ENCODE measurements around the gene ICAM1.

Gene ICAM1

DNA sequence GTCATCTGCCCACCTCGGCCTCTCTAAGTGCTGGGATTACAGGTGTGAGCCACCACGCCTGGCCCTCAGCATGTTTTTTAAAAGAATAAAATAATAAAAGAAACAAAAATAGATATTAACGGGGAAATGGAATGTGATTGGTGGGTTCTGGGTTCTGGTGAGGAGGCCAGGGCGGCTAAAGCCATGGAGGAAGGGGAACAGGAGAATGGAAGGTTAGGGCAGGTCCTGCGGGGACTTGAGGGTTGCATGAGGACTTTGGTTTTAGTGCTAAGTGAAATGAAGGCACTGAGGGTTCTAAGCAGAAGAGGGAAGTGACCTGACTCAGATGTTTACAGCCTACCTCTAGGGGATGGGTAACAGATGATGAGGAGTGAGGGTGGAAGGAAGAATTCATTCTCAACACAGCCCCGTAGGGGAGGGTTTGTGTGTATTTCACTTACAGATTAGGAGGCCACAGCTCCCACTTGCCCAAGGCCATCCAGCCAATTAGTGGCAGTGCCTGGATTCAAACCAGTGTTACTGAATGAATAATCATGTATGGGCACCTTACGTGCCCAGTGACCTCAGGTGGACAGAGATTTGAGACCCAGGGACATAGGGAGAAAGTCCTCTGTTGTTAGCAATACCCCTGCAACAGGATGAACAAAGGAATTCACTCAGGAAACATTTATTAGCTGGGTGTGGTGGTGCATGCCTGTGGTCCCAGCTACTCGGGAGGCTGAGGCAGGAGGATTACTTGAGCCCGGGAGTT, 25.6 kb upstream of the ICAM1 start:
- H3K27me3 ChIP-seq (ENCODE audit: insufficient read depth, low read length) = no peaks in the 10 kb centered on the region
- H3K9me3 ChIP-seq (ENCODE audit: insufficient read depth, low read depth, low read length) = no peaks in the 10 kb centered on the region
- no peaks in the 10 kb centered on the region for H3K4me1 ChIP-seq (ENCODE audit: insufficient read depth, low read length)
- 89% methylated on average over 8 of the region's 9 CpGs for WGBS
- no peak overlapping the region for H3K4me3 ChIP-seq (ENCODE audit: low read length)
- H3K27ac ChIP-seq (ENCODE audit: low read depth, low read length) = no peak overlapping the region
- no peaks in the 10 kb centered on the region for H3K36me3 ChIP-seq (ENCODE audit: insufficient read depth, low read length)
- H3K9ac ChIP-seq (ENCODE audit: low read depth, low read length) = no peak overlapping the region

- H3K4me1 ChIP-seq (ENCODE audit: insufficient read depth, low read length) = no peaks in the 10 kb centered on the region
Observed at GRCh38 chr19:10246511-10246910, 24.4 kb upstream of the ICAM1 start.

DNA sequence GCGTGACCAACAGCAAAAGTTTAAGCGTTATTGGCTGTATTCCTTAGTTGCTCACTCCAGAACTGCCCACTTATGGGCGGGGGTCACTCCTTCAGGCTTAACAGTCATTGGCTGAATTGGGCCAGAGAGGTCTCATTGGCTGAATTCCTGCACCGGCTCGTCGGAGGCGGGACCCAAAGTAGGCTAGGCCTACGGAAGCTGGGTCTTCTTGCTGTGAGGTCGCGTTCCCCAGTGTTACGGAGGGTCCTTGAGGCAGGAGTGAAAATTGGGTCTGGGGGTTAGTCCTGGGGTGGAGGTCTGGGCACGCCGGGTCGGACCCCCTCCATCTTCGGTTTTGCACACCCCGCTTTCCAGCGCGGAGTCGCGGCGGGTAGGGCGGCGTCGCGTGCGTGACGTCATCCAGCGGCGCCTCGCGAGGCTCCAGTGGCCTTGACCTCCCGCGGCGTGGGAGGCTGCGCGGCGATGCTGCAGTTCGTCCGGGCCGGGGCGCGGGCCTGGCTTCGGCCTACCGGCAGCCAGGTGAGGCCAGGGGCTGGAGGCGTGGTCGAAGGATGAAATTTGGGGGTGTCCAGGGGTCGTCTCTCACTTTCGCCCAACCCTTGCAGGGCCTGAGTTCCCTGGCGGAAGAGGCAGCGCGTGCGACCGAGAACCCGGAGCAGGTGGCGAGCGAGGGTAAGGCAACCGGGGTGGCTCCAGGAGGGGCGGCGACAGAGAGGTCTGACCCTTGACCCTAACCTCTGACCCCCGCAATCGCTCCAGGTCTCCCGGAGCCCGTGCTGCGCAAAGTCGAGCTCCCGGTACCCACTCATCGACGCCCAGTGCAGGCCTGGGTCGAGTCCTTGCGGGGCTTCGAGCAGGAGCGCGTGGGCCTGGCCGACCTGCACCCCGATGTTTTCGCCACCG, 18.9 kb upstream of the ICAM1 start, which contains the start of gene MRPL4:
MRPL4 (plus strand) TSS at position 423 of the 903 bp plus-strand sequence; CDS start at position 463, 40 bp downstream.
- peaks cover 32% of the 10 kb centered on the region for H3K36me3 ChIP-seq (ENCODE audit: insufficient read depth, low read length)
- peak within 1 kb of the TSS; percentile 79 for H3K9ac ChIP-seq (ENCODE audit: low read depth, low read length)
- whole genome bisulfite sequencing = under 1% methylated on average over 77 of the region's 77 CpGs
- H3K4me1 ChIP-seq (ENCODE audit: insufficient read depth, low read length) = peaks cover 5% of the 10 kb centered on the region
- peak within 1 kb of the TSS; percentile 79 for H3K27ac ChIP-seq (ENCODE audit: low read depth, low read length)
- H3K9me3 ChIP-seq (ENCODE audit: insufficient read depth, low read depth, low read length) = no peaks in the 10 kb centered on the region
- peak within 1 kb of the TSS; percentile 81 for H3K4me3 ChIP-seq (ENCODE audit: low read length)
- no peaks in the 10 kb centered on the region for H3K27me3 ChIP-seq (ENCODE audit: insufficient read depth, low read length)

More at GRCh38 chr19:10246511-10246910, 24.4 kb upstream of the ICAM1 start:
- Histone ChIP-seq H3K9ac (ENCODE audit: low read depth, low read length) (no peak overlapping the region), H3K27ac (ENCODE audit: low read depth, low read length) (no peak overlapping the region), H3K9me3 (ENCODE audit: insufficient read depth, low read depth, low read length) (no peaks in the 10 kb centered on the region), H3K36me3 (ENCODE audit: insufficient read depth, low read length) (no peaks in the 10 kb centered on the region), H3K27me3 (ENCODE audit: insufficient read depth, low read length) (no peaks in the 10 kb centered on the region), H3K4me3 (ENCODE audit: low read length) (no peak overlapping the region)
- 86% methylated on average over 5 of the region's 6 CpGs for WGBS

- peaks cover 38% of the 10 kb centered on the region for H3K36me3 ChIP-seq (ENCODE audit: insufficient read depth, low read length)
- peaks cover 5% of the 10 kb centered on the region for H3K4me1 ChIP-seq (ENCODE audit: insufficient read depth, low read length)
- H3K9ac ChIP-seq (ENCODE audit: low read depth, low read length) = peak overlapping the region; percentile 79
- H3K4me3 ChIP-seq (ENCODE audit: low read length) = peak overlapping the region; percentile 81
- H3K27ac ChIP-seq (ENCODE audit: low read depth, low read length) = no peak overlapping the region
- H3K9me3 ChIP-seq (ENCODE audit: insufficient read depth, low read depth, low read length) = no peaks in the 10 kb centered on the region
- H3K27me3 ChIP-seq (ENCODE audit: insufficient read depth, low read length) = no peaks in the 10 kb centered on the region
- WGBS = 21% methylated on average over 6 of the region's 8 CpGs
Observed at GRCh38 chr19:10252707-10253106, 18.2 kb upstream of the ICAM1 start.

- 93% methylated on average over 3 of the region's 3 CpGs for WGBS
Observed at GRCh38 chr19:10254244-10254643, 16.7 kb upstream of the ICAM1 start.

DNA sequence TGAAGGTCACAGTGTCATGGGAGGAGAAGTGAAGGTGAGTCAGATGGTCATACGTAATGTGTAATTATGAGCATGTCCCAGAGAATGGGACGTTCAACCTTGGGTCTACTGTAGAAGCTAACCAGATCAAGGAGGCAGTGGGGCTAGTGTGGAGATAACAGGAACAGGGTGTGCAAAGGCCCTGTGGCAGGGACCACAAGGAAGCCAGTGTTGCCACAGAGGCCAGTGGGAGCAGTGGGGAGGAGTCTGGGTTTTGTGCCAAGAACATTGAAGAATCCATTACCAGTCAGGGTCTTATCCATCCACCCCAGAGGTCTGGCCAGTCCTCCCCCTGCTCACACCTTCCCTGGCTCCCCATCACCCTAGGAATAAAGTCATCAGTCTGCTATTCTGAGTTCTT, 15.6 kb upstream of the ICAM1 start:
- no peak overlapping the region for H3K4me3 ChIP-seq (ENCODE audit: low read length)
- H3K9me3 ChIP-seq (ENCODE audit: insufficient read depth, low read depth, low read length) = no peaks in the 10 kb centered on the region
- no peak overlapping the region for H3K27ac ChIP-seq (ENCODE audit: low read depth, low read length)
- peaks cover 49% of the 10 kb centered on the region for H3K36me3 ChIP-seq (ENCODE audit: insufficient read depth, low read length)
- H3K4me1 ChIP-seq (ENCODE audit: insufficient read depth, low read length) = peaks cover 5% of the 10 kb centered on the region
- H3K27me3 ChIP-seq (ENCODE audit: insufficient read depth, low read length) = no peaks in the 10 kb centered on the region
- no peak overlapping the region for H3K9ac ChIP-seq (ENCODE audit: low read depth, low read length)
- 89% methylated on average over 2 of the region's 2 CpGs for WGBS

More at GRCh38 chr19:10254244-10254643, 16.7 kb upstream of the ICAM1 start:
- peaks cover 49% of the 10 kb centered on the region for H3K36me3 ChIP-seq (ENCODE audit: insufficient read depth, low read length)
- H3K27me3 ChIP-seq (ENCODE audit: insufficient read depth, low read length) = no peaks in the 10 kb centered on the region
- peaks cover 5% of the 10 kb centered on the region for H3K4me1 ChIP-seq (ENCODE audit: insufficient read depth, low read length)
- H3K27ac ChIP-seq (ENCODE audit: low read depth, low read length) = no peak overlapping the region
- no peak overlapping the region for H3K9ac ChIP-seq (ENCODE audit: low read depth, low read length)
- no peaks in the 10 kb centered on the region for H3K9me3 ChIP-seq (ENCODE audit: insufficient read depth, low read depth, low read length)
- H3K4me3 ChIP-seq (ENCODE audit: low read length) = no peak overlapping the region

DNA sequence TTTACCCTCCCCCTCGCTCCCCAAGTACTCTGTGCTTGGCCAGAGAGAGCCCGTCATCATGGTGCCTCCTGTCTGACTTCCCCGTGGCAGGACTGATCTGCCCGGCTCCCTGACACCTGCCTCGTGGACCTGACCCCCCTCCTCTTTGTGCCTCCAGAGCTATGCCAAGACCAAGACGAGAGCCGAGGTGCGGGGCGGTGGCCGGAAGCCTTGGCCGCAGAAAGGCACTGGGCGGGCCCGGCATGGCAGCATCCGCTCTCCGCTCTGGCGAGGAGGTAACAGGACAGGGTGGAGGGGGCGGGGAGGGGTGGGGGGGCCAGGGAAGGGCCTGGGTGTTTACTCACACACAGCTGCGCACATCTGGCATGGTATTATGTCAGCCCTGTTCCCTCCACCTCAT, 14.4 kb upstream of the ICAM1 start:
- Histone ChIP-seq H3K4me1 (ENCODE audit: insufficient read depth, low read length) (peaks cover 5% of the 10 kb centered on the region), H3K4me3 (ENCODE audit: low read length) (no peak overlapping the region), H3K9me3 (ENCODE audit: insufficient read depth, low read depth, low read length) (no peaks in the 10 kb centered on the region), H3K9ac (ENCODE audit: low read depth, low read length) (no peak overlapping the region), H3K27me3 (ENCODE audit: insufficient read depth, low read length) (no peaks in the 10 kb centered on the region), H3K36me3 (ENCODE audit: insufficient read depth, low read length) (peaks cover 49% of the 10 kb centered on the region), H3K27ac (ENCODE audit: low read depth, low read length) (no peak overlapping the region)
- WGBS = 96% methylated on average over 18 of the region's 18 CpGs

GRCh38 chr19:10256970-10257615, 13.8 kb upstream of the ICAM1 start:
- Histone ChIP-seq H3K27me3 (ENCODE audit: insufficient read depth, low read length) (no peaks in the 10 kb centered on the region), H3K36me3 (ENCODE audit: insufficient read depth, low read length) (peaks cover 49% of the 10 kb centered on the region), H3K4me1 (ENCODE audit: insufficient read depth, low read length) (peaks cover 5% of the 10 kb centered on the region), H3K9ac (ENCODE audit: low read depth, low read length) (no peak overlapping the region), H3K4me3 (ENCODE audit: low read length) (no peak overlapping the region), H3K9me3 (ENCODE audit: insufficient read depth, low read depth, low read length) (no peaks in the 10 kb centered on the region), H3K27ac (ENCODE audit: low read depth, low read length) (no peak overlapping the region)
- 94% methylated on average over 8 of the region's 9 CpGs for WGBS

DNA sequence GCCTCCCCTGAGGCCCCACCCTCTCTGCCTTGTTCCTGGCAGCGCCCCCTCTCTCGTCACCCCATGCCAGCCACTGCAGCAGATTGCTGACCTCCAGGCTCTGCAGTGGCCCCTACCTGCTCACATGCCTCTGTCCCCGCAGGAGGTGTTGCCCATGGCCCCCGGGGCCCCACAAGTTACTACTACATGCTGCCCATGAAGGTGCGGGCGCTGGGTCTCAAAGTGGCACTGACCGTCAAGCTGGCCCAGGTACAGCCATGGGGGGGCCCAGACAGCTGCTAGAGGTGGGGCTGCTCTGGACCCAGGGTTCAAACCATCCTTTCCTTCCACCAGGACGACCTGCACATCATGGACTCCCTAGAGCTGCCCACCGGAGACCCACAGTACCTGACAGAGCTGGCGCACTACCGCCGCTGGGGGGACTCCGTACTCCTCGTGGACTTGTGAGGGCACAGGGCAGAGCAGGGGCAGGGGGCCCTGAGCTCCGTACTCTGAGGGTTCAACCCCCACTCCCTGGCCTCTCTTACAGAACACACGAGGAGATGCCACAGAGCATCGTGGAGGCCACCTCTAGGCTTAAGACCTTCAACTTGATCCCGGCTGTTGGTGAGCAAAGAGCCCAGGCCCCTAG, 12.7 kb upstream of the ICAM1 start:
- Histone ChIP-seq H3K27ac (ENCODE audit: low read depth, low read length) (no peak overlapping the region), H3K27me3 (ENCODE audit: insufficient read depth, low read length) (no peaks in the 10 kb centered on the region), H3K9me3 (ENCODE audit: insufficient read depth, low read depth, low read length) (no peaks in the 10 kb centered on the region), H3K36me3 (ENCODE audit: insufficient read depth, low read length) (peaks cover 49% of the 10 kb centered on the region), H3K4me3 (ENCODE audit: low read length) (no peak overlapping the region), H3K9ac (ENCODE audit: low read depth, low read length) (no peak overlapping the region), H3K4me1 (ENCODE audit: insufficient read depth, low read length) (no peaks in the 10 kb centered on the region)
- 95% methylated on average over 18 of the region's 18 CpGs for WGBS

DNA sequence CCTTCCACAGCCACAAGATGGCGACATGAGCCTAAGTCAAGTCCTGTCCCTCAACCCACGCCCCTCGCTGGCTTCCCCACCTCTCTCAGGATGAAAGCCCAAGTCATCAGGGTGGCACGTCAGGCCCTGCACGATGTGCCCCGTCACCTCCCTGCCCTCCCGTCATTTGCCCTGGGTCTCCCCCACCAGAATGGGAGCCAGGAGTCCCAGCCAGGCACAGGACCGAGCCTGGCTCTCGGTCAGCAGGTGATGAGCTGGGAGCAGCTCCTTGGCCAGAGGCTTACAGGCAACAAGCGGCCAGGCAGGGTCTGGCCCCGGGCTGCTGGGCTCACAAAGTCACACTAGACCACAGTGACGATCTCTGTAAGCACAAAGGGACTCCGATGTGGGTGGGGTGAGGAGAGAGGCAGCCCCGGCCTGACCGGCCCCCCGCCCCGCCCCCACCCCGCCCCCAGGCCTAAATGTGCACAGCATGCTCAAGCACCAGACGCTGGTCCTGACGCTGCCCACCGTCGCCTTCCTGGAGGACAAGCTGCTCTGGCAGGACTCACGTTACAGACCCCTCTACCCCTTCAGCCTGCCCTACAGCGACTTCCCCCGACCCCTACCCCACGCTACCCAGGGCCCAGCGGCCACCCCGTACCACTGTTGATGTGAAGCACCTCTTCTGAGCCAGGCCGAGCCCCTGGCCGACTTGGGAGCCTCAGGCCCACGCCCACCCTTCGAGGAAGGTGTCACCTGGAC, 11.6 kb upstream of the ICAM1 start:
- 61% methylated on average over 32 of the region's 32 CpGs for WGBS
- H3K9ac ChIP-seq (ENCODE audit: low read depth, low read length) = no peak overlapping the region
- H3K27me3 ChIP-seq (ENCODE audit: insufficient read depth, low read length) = no peaks in the 10 kb centered on the region
- H3K27ac ChIP-seq (ENCODE audit: low read depth, low read length) = no peak overlapping the region
- H3K4me1 ChIP-seq (ENCODE audit: insufficient read depth, low read length) = no peaks in the 10 kb centered on the region
- peaks cover 40% of the 10 kb centered on the region for H3K36me3 ChIP-seq (ENCODE audit: insufficient read depth, low read length)
- H3K4me3 ChIP-seq (ENCODE audit: low read length) = no peak overlapping the region
- no peaks in the 10 kb centered on the region for H3K9me3 ChIP-seq (ENCODE audit: insufficient read depth, low read depth, low read length)

Measured in HUES64 (cell line).